HG03280 (cell line): Measurements from ENCODE around the gene ERC1.

Source experiments
- ATAC-seq: cut with Tn5 transposase; IDR thresholded peaks from one replicate; pipeline ENCODE4 v1.9.1; 2021; ENCODE audit warnings: mild to moderate bottlenecking, moderate library complexity; ENCODE audit not compliant: unreplicated experiment

The ERC1 gene

GRCh38 chr12:1280059-1280458 lies 289.0 kb downstream of the ERC1 start:
- no peak for ATAC-seq

GRCh38 chr12:1281683-1282366 lies 290.8 kb downstream of the ERC1 start:
- no peak for ATAC-seq

- no peak for ATAC-seq
Measured at GRCh38 chr12:1282670-1283315, 291.8 kb downstream of the ERC1 start.

- ATAC-seq: no peak
Measured at GRCh38 chr12:1283316-1283715, 292.3 kb downstream of the ERC1 start.

GRCh38 chr12:1284611-1285010 lies 293.6 kb downstream of the ERC1 start:
- ATAC-seq: no peak

GRCh38 chr12:1287446-1287975 lies 296.5 kb downstream of the ERC1 start:
- no peak for ATAC-seq

GRCh38 chr12:1288333-1288732 lies 297.3 kb downstream of the ERC1 start:
- ATAC-seq: no peak

GRCh38 chr12:1289371-1290155 lies 298.5 kb downstream of the ERC1 start:
- ATAC-seq: no peak

- ATAC-seq: no peak
Measured at GRCh38 chr12:1290716-1291115, 299.7 kb downstream of the ERC1 start.

GRCh38 chr12:1291601-1292332 lies 300.7 kb downstream of the ERC1 start:
- no peak for ATAC-seq

GRCh38 chr12:1293901-1294300 lies 302.9 kb downstream of the ERC1 start:
- ATAC-seq: no peak

GRCh38 chr12:1297206-1297605 lies 306.2 kb downstream of the ERC1 start:
- ATAC-seq: no peak

GRCh38 chr12:1297639-1298175 lies 306.7 kb downstream of the ERC1 start:
- no peak for ATAC-seq

- ATAC-seq: no peak
Measured at GRCh38 chr12:1300460-1300859, 309.4 kb downstream of the ERC1 start.

- no peak for ATAC-seq
Measured at GRCh38 chr12:1302201-1302870, 311.3 kb downstream of the ERC1 start.

- no peak for ATAC-seq
Measured at GRCh38 chr12:1305063-1305434, 314.0 kb downstream of the ERC1 start.

GRCh38 chr12:1305791-1306500 lies 314.9 kb downstream of the ERC1 start:
- ATAC-seq: no peak

- ATAC-seq: no peak
Measured at GRCh38 chr12:1306817-1307216, 315.8 kb downstream of the ERC1 start.

- no peak for ATAC-seq
Measured at GRCh38 chr12:1307796-1308195, 316.8 kb downstream of the ERC1 start.

- no peak for ATAC-seq
Measured at GRCh38 chr12:1309613-1310012, 318.6 kb downstream of the ERC1 start.
